Adrenal gland (tissue), 12 donors: ENCODE results near the gene TH. TPM values are rescaled to one million over a fixed set of nuclear protein-coding genes. Genes with fewer than 3 reads are reported as not detected.
A peak's percentile ranks its signal among the peaks of the same experiment; 100 is the strongest.

Experiments
- DNase-seq, 7 donors: peaks; one replicate each; pipeline ENCODE4 v3.0.0-alpha.2; 2019 to 2020
- H3K27ac ChIP-seq, 5 donors: fragments of 200-600 bp; sonication (generic) in 4 of 5; 1 replicate in 3 of 5; 2 replicates in 2 of 5; pipeline versions ENCODE4 v1.5.1 to v1.8.0; 2016 to 2020; ENCODE audit warnings: mild to moderate bottlenecking in 1 of 5
- H3K27me3 ChIP-seq: fragments of 200-600 bp; 2 replicates; pipeline ENCODE4 v1.8.0; 2021
- H3K36me3 ChIP-seq, 2 donors: fragments of 200-600 bp; replicated peaks in 1 of 2; 1 replicate in 1 of 2; 2 replicates in 1 of 2; pipeline versions ENCODE4 v1.5.1 to v1.8.0; 2018 to 2022
- H3K4me1 ChIP-seq, 2 donors: fragments of 200-600 bp; replicated peaks in 1 of 2; 1 replicate in 1 of 2; 2 replicates in 1 of 2; pipeline versions ENCODE4 v1.5.1 to v1.8.0; 2018 to 2021
- H3K4me3 ChIP-seq, 4 donors: fragments of 200-600 bp; sonication (generic) in 3 of 4; one replicate each; pipeline ENCODE4 v1.5.1; 2016 to 2018
- H3K9me3 ChIP-seq, 3 donors: fragments of 200-600 bp; sonication (generic) in 1 of 3; replicated peaks in 1 of 3; 1 replicate in 2 of 3; 2 replicates in 1 of 3; pipeline versions ENCODE4 v1.5.1 to v1.8.0; 2016 to 2021
- CTCF ChIP-seq, 6 experiments: fragments of 450-650 bp in 4 of 6; fragments of 200-600 bp in 2 of 6; sonication (generic) in 1 of 6; IDR thresholded peaks; 1 replicate in 5 of 6; 2 replicates in 1 of 6; pipeline versions ENCODE4 v1.5.1 to v1.8.0; 2016 to 2021; ENCODE audit warnings: antibody characterized with exemption in 6 of 6, mild to moderate bottlenecking in 2 of 6, moderate library complexity in 1 of 6
- POLR2A ChIP-seq, 2 donors: fragments of 450-650 bp; IDR thresholded peaks; one replicate each; pipeline ENCODE4 v1.6.1; 2017; ENCODE audit warnings: antibody characterized with exemption in 2 of 2, mild to moderate bottlenecking in 2 of 2, moderate library complexity in 1 of 2
- WGBS, 4 donors: extraction: QIAGEN DNeasy Blood & Tissue Kit in 2 of 4; methylation state at CpG; one replicate each; pipeline versions ENCODE4 v1.1.5 to v1.1.7; 2013 to 2017; 5-methylcytosine and 5-hydroxymethylcytosine counted together
- intact Hi-C, 2 donors: fragments of 100-400 bp; cut with DNase I; formaldehyde crosslinking; loops; one replicate each; pipeline versions ENCODE4 v1.14.1 to v1.15.0; 2022 to 2023
- polyA plus RNA-seq, 3 donors: library from polyadenylated mRNA; stranded (reverse); fragments of 200-250 nt in 2 of 3; fragments of 350-450 nt in 1 of 3; fragmentation: Illumina TruSeq in 1 of 3; extraction: RNeasy Lipid Tissue Mini Kit (QIAGEN cat#74804) in 1 of 3; gene quantifications; one replicate each; pipeline ENCODE4 v1.2.3, GENCODE V29; 2013 to 2014
- total RNA-seq, 9 donors: library from RNA; depleted of rRNA in 4 of 9; stranded (reverse); fragments of >200 nt in 4 of 9; fragments of 120-200 nt in 1 of 9; fragmentation: NEBNext Ultra II Directional in 1 of 9; extraction: Animal tissue kit (Norgen Biotek cat#: 25700) in 1 of 9; gene quantifications; one replicate each; pipeline versions ENCODE4 v1.1.0 to v1.2.4, GENCODE V29; 2013 to 2023
- donor health status: healthy with polysubstance abuse.
- donor health status: Bipolar disorder and iron deficiency.
- donor health status: DM: yes; HTN: yes; CAD: no.
- donor health status: DM: no; HTN: no; CAD: no.
- donor health status: DM: no; HTN: no; CAD: no.
- donor health status: DM: yes; HTN: yes; CAD: no.

The TH gene
- total and polyA plus RNA-seq, 12 donors, result 0.54 to 1,253 (median 55.2) TPM; not detected in 1

- intact Hi-C loops, result no loop called here
Measured at GRCh38 chr11:2219318-2220017, 47.9 kb upstream of the TH start.

GRCh38 chr11:2218031-2218633 is 46.5 kb upstream of the TH start:
- intact Hi-C loops, result no loop called here

More at GRCh38 chr11:2219318-2220017, 47.9 kb upstream of the TH start:
- Histone ChIP-seq H3K36me3 (no peaks in the 10 kb centered on the region), H3K4me3 (no peak overlapping the region), H3K27ac (no peak overlapping the region), H3K9me3 (peaks cover 0 to 4% (median 0%) of the 10 kb centered on the region in 3 donors), H3K27me3 (no peaks in the 10 kb centered on the region), H3K4me1 (no peaks in the 10 kb centered on the region)
- no peak for TF ChIP-seq CTCF (IDR thresholded peaks at IDR 0.05)
- no peak for TF ChIP-seq POLR2A (IDR thresholded peaks at IDR 0.05)
- DNase-seq, result no peak
- 70 to 92% (median 80%) methylated on average over 2 to 6 of the region's 6 CpGs for WGBS, 4 donors

GRCh38 chr11:2217211-2218030 is 45.8 kb upstream of the TH start:
- peak in 1 of 7 donors; percentile 7 for DNase-seq
- WGBS, 4 donors, result 67 to 73% (median 69%) methylated on average over 5 to 23 of the region's 23 CpGs
- Histone ChIP-seq H3K27me3 (no peaks in the 10 kb centered on the region), H3K36me3 (no peaks in the 10 kb centered on the region), H3K4me3 (no peak overlapping the region), H3K4me1 (no peaks in the 10 kb centered on the region), H3K9me3 (no peaks in the 10 kb centered on the region), H3K27ac (no peak overlapping the region)
- no peak for TF ChIP-seq CTCF (IDR thresholded peaks at IDR 0.05)
- TF ChIP-seq POLR2A (IDR thresholded peaks at IDR 0.05), result no peak
- intact Hi-C loops, result no loop called here

More at GRCh38 chr11:2218031-2218633, 46.5 kb upstream of the TH start:
- Histone ChIP-seq H3K4me1 (no peaks in the 10 kb centered on the region), H3K36me3 (no peaks in the 10 kb centered on the region), H3K4me3 (no peak overlapping the region), H3K27ac (no peak overlapping the region), H3K27me3 (no peaks in the 10 kb centered on the region), H3K9me3 (no peaks in the 10 kb centered on the region)
- TF ChIP-seq POLR2A (IDR thresholded peaks at IDR 0.05) (no peak), CTCF (IDR thresholded peaks at IDR 0.05) (no peak)
- WGBS, 4 donors, result 62 to 89% (median 65%) methylated on average over 3 of the region's 3 CpGs
- DNase-seq, result no peak

GRCh38 chr11:2216400-2217064 is 44.9 kb upstream of the TH start:
- no peaks in the 10 kb centered on the region for H3K27me3 ChIP-seq
- intact Hi-C loops, result no loop called here
- H3K4me3 ChIP-seq, result no peak overlapping the region
- TF ChIP-seq POLR2A (IDR thresholded peaks at IDR 0.05), result no peak
- peak in 1 of 7 donors; percentile 7 for DNase-seq
- no peaks in the 10 kb centered on the region for H3K36me3 ChIP-seq
- H3K27ac ChIP-seq, result no peak overlapping the region
- H3K9me3 ChIP-seq, result no peaks in the 10 kb centered on the region
- no peaks in the 10 kb centered on the region for H3K4me1 ChIP-seq
- WGBS, 4 donors, result 80 to 87% (median 83%) methylated on average over 8 to 9 of the region's 9 CpGs
